ENCODE results near the gene ZBTB9.

- TF ChIP-seq CTCF (IDR thresholded peaks at IDR 0.05) (no peak), EZH2 (IDR thresholded peaks at IDR 0.05; ENCODE audit: borderline replicate concordance, insufficient read depth, low read depth, low read length, poor library complexity, severe bottlenecking) (no peak)
These were observed 26.8 kb downstream of the ZBTB9 start for GRCh38 chr6:33481192-33481591.

Data from B cell (primary cell).